GM12878 (cell line): Measurements from ENCODE around the gene DIRAS3. TPM values are rescaled to one million over a fixed set of nuclear protein-coding genes. Genes with fewer than 3 reads are reported as not detected.

Experiments used
- ATAC-seq: fragments of 200-7000 bp; cut with Tn5 transposase; 3 replicates; pipeline ENCODE4 v1.9.1; 2020; ENCODE audit warnings: mild to moderate bottlenecking, moderate library complexity
- BruUV-seq: library from RNA; stranded (reverse); fragments of 400-500 nt; replicated peaks from 2 replicates; lab custom pipeline; 2021; lab: Mats Ljungman, UMichigan
- CTCF ChIA-PET: fragments of 300-600 bp; sonication (Branson Sonifier 250); formaldehyde crosslinking; extraction: SDS; loops from one replicate; lab custom pipeline; 2021; ENCODE audit warnings: inconsistent platforms; lab: Yijun Ruan, JAX
- POLR2A ChIA-PET: fragments of 350-600 bp; formaldehyde crosslinking; extraction: SDS; loops from one replicate; lab custom pipeline; 2021; ENCODE audit warnings: inconsistent platforms; lab: Charles Lee
- RAD21 ChIA-PET: fragments of 300-600 bp; sonication (Branson Sonifier 250); formaldehyde crosslinking; loops from one replicate; lab custom pipeline; 2023; ENCODE audit warnings: antibody characterized with exemption; ENCODE audit not compliant: unreplicated experiment; lab: Charles Lee
- SMC1A ChIA-PET: fragments of 300-600 bp; sonication (Branson Sonifier 250); formaldehyde crosslinking; loops from one replicate; lab custom pipeline; 2023; ENCODE audit not compliant: unreplicated experiment, uncharacterized antibody; lab: Charles Lee
- DNase-seq: peaks from one replicate; pipeline ENCODE4 v3.0.0-alpha.2; 2011; ENCODE audit warnings: low read depth, low spot score
- FAIRE-seq: peaks from 3 replicates; lab custom pipeline; 2011; peaks lifted over from hg19 to GRCh38; lab: Jason Lieb, UNC
- H2AFZ ChIP-seq: 2 replicates; pipeline ENCODE4 v1.6.0; 2011; ENCODE audit warnings: low read depth, low read length, control low read depth; ENCODE audit not compliant: control insufficient read depth
- H3K27ac ChIP-seq: 2 replicates; pipeline ENCODE4 v1.5.1; 2011; ENCODE audit warnings: control low read depth; ENCODE audit not compliant: control insufficient read depth, insufficient read depth
- H3K27me3 ChIP-seq, 2 experiments: replicated peaks in 1 of 2; 2 replicates each; pipeline versions ENCODE4 v1.6.0 to v1.6.1; 2011; ENCODE audit warnings: low read length in 1 of 2; ENCODE audit not compliant: control insufficient read depth in 2 of 2, insufficient read depth in 2 of 2
- H3K36me3 ChIP-seq, 2 experiments: 2 replicates each; pipeline ENCODE4 v1.5.1; 2011; ENCODE audit warnings: low read length in 1 of 2; ENCODE audit not compliant: control insufficient read depth in 2 of 2, insufficient read depth in 2 of 2
- H3K4me1 ChIP-seq: 2 replicates; pipeline ENCODE4 v1.6.1; 2011; ENCODE audit warnings: mild to moderate bottlenecking, low read length, moderate library complexity, mixed read lengths; ENCODE audit not compliant: control insufficient read depth, insufficient read depth
- H3K4me2 ChIP-seq: 2 replicates; pipeline ENCODE4 v1.6.0; 2011; ENCODE audit warnings: control low read depth; ENCODE audit not compliant: control insufficient read depth, insufficient read depth
- H3K4me3 ChIP-seq: fragments of 200-600 bp; sonication (generic); 2 replicates; pipeline ENCODE4 v1.5.1; 2016
- H3K79me2 ChIP-seq: 2 replicates; pipeline ENCODE4 v1.6.0; 2011; ENCODE audit warnings: low read length; ENCODE audit not compliant: control insufficient read depth, insufficient read depth
- H3K9ac ChIP-seq: 2 replicates; pipeline ENCODE4 v1.8.0; 2011; ENCODE audit warnings: low read length, control low read depth, mixed read lengths; ENCODE audit not compliant: control insufficient read depth, insufficient read depth
- H3K9me3 ChIP-seq: replicated peaks from 3 replicates; pipeline ENCODE4 v1.5.1; 2011; ENCODE audit warnings: mild to moderate bottlenecking, low read length; ENCODE audit not compliant: control insufficient read depth, insufficient read depth
- H4K20me1 ChIP-seq: 2 replicates; pipeline ENCODE4 v1.6.0; 2011; ENCODE audit not compliant: control insufficient read depth, insufficient read depth
- BRCA1 ChIP-seq: IDR thresholded peaks from 2 replicates; pipeline ENCODE4 v1.6.1; 2011; ENCODE audit warnings: low read depth, low read length, improper control_type of control experiment
- CREB1 ChIP-seq: IDR thresholded peaks from 2 replicates; pipeline ENCODE4 v1.6.1; 2012; ENCODE audit warnings: low read depth, mild to moderate bottlenecking, inconsistent platforms
- EP300 ChIP-seq, 2 experiments: fragments of 150-350 bp in 1 of 2; IDR thresholded peaks; 2 replicates each; pipeline ENCODE4 v1.6.1; 2011 to 2012; ENCODE audit warnings: low read depth in 2 of 2, low read length in 2 of 2, borderline replicate concordance in 1 of 2, improper control_type of control experiment in 1 of 2, inconsistent platforms in 1 of 2; ENCODE audit not compliant: control insufficient read depth in 1 of 2
- FOXK2 ChIP-seq: fragments of 450-650 bp; IDR thresholded peaks from 2 replicates; pipeline ENCODE4 v1.6.1; 2017; ENCODE audit warnings: mild to moderate bottlenecking, moderate library complexity
- NFYB ChIP-seq: IDR thresholded peaks from 2 replicates; pipeline ENCODE4 v1.6.1; 2011; ENCODE audit warnings: low read depth, mild to moderate bottlenecking, low read length, improper control_type of control experiment, moderate library complexity; ENCODE audit not compliant: insufficient read depth
- SMAD5 ChIP-seq: IDR thresholded peaks from 2 replicates; pipeline ENCODE4 v1.6.1; 2016; ENCODE audit warnings: antibody characterized with exemption, low read depth
- STAT1 ChIP-seq: fragments of 450-650 bp; conservative IDR thresholded peaks from 2 replicates; pipeline ENCODE4 v1.6.1; 2014; ENCODE audit warnings: antibody characterized with exemption, mild to moderate bottlenecking
- WGBS: methylation state at CpG from one replicate; pipeline ENCODE4 v1.1.6; 2016; ENCODE audit warnings: low lambda C conversion rate; ENCODE audit not compliant: insufficient replicate concordance, insufficient coverage; ENCODE audit errors: missing lambda C conversion rate; 5-methylcytosine and 5-hydroxymethylcytosine counted together
- in situ Hi-C: fragments of 300-500 bp; cut with MboI; formaldehyde crosslinking; loops from 9 replicates; pipeline ENCODE4 v1.14.3; 2018; ENCODE audit warnings: mixed read lengths
- intact Hi-C: fragments of 100-400 bp; cut with micrococcal nuclease; formaldehyde crosslinking; loops from one replicate; pipeline ENCODE4 v1.14.2; 2022; ENCODE audit not compliant: unreplicated experiment
- polyA plus RNA-seq, 11 experiments: library from polyadenylated mRNA; depleted of rRNA in 4 of 11; unstranded in 6 of 11; stranded (reverse) in 5 of 11; fragments of >200 nt; fragmentation: Nextera tagmentation in 4 of 11; fragmentation: Illumina TruSeq in 1 of 11; extraction: Ambion mirVana in 4 of 11; extraction: Trizol in 1 of 11; gene quantifications; 1 replicate in 1 of 11; 2 replicates in 10 of 11; pipeline versions ENCODE4 v1.2.1 to v1.2.3, GENCODE V29; 2011 to 2016; ENCODE audit warnings: inconsistent platforms in 2 of 11, missing spikeins in 2 of 11, low read depth in 1 of 11
- total RNA-seq, 4 experiments: library from RNA; depleted of rRNA in 3 of 4; stranded (reverse); fragments of >200 nt in 3 of 4; fragmentation: Illumina TruSeq in 1 of 4; extraction: Trizol in 1 of 4; gene quantifications; 2 replicates each; pipeline versions ENCODE4 v1.2.1 to v1.2.3, GENCODE V29; 2013 to 2021
- TF ChIP-seq, protein P1 (sequence below): fragments of 450-650 bp; IDR thresholded peaks from 2 replicates; pipeline ENCODE4 v1.6.1; 2016; ENCODE audit warnings: mild to moderate bottlenecking

DIRAS3 gene
- total and polyA plus RNA-seq, 10 of the 15 experiments (the other 5 are each of a cell fraction or from before 2014, with no cell fraction given) = not detected

DNA sequence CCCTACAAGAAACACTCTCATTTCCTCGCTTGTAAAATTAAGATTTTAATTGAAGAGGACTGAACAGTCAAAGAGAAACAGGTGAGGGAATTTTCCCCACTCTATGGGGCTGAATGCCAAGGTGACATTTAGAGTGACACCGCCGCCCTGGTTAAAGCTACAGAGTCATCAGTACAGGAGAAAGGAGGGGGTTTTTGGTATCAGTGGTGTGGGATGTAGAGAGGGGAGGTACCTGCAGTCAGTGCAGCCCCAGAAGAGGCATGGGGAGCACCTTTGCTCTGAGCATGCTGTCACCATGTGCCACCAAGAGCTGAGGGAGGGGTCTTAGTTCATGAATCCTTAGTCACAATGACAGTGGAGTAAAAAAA lies 2.8 kb downstream of the DIRAS3 start:
- SMC1A ChIA-PET = no interaction called here
- Histone ChIP-seq H3K4me1 (no peaks in the 10 kb centered on the region), H3K36me3 (no peaks in the 10 kb centered on the region), H2AFZ (no peak overlapping the region), H3K79me2 (no peaks in the 10 kb centered on the region), H3K4me3 (no peak overlapping the region), H3K27ac (no peak overlapping the region), H3K9ac (no peak overlapping the region), H3K9me3 (no peaks in the 10 kb centered on the region), H3K27me3 (peaks cover 0 to 4% of the 10 kb centered on the region in 2 experiments; a peak in 1 of 4 replicates), H4K20me1 (no peaks in the 10 kb centered on the region), H3K4me2 (no peak overlapping the region)
- FAIRE-seq = no peak
- no peak for DNase-seq
- intact Hi-C loops (no loop called here), in situ Hi-C loops (no loop called here)
- POLR2A ChIA-PET = no interaction called here
- RAD21 ChIA-PET = no interaction called here
- CTCF ChIA-PET = no interaction called here
- WGBS = 1% methylated on average over 3 of the region's 3 CpGs
- BruUV-seq = no TSS peak
- ATAC-seq = peak; percentile 41
- TF ChIP-seq NFYB (no peak), STAT1 (no peak)
- TF ChIP-seq, protein P1, sequence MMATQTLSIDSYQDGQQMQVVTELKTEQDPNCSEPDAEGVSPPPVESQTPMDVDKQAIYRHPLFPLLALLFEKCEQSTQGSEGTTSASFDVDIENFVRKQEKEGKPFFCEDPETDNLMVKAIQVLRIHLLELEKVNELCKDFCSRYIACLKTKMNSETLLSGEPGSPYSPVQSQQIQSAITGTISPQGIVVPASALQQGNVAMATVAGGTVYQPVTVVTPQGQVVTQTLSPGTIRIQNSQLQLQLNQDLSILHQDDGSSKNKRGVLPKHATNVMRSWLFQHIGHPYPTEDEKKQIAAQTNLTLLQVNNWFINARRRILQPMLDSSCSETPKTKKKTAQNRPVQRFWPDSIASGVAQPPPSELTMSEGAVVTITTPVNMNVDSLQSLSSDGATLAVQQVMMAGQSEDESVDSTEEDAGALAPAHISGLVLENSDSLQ = peak; percentile 68

DNA sequence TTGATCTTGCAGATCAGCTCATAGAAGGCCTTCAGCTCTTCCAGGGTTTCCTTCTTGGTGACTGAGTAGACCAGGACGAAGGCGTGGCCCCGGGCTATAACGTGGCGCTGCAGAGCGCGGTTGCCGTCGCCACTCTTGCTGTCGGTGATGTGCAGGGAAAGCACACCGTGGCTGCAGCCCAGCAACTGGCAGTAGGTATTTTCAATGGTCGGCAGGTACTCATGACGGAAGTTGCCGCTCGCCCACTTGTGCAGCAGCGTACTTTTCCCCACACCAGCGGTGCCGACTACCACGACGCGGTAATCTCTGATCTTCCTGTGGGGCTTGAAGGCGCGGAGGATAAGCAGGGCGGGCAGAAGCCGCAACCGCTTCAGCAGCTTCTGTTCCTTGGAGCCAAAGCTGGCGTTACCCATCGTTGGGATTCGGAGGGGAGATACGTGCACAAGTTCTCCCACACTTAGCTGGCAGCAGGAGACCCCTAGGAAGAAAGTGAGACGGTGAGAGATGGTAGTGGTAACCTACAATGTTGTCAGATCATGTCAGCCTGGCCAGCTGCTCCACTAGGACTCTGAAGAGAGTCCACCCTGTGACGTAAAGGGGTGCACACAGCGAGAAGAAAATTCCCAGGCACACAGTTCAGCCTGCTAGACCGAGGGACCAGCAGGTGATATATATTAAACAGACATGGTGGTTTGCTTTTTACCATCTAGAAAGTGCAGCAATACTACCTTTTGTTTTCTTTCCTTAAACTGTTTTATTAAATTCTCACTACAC lies 3.4 kb downstream of the DIRAS3 start:
- no peak for ATAC-seq
- TF ChIP-seq CREB1 = no peak
- no peak for TF ChIP-seq BRCA1
- TF ChIP-seq SMAD5 = no peak
- TF ChIP-seq FOXK2 = peak; percentile 39; the same call in 1 of the 2 replicates
- no peak for TF ChIP-seq EP300 (IDR thresholded peaks at IDR 0.05; ENCODE audit: borderline replicate concordance in 1 of 2, control insufficient read depth in 1 of 2, low read depth in 2 of 2, low read length in 2 of 2)
- WGBS = 39% methylated on average over 34 of the region's 34 CpGs

More for the DNA sequence above, 3.4 kb downstream of the DIRAS3 start:
- H4K20me1 ChIP-seq = no peaks in the 10 kb centered on the region
- peaks cover 0 to 4% of the 10 kb centered on the region in 2 experiments; a peak in 1 of 4 replicates for H3K27me3 ChIP-seq
- ChIA-PET CTCF (interaction anchor here (0.6 kb wide), 1 partner anchor 416 kb away, joined by 3 read pairs; no protein-coding TSS in a partner anchor), SMC1A (interaction anchor here (0.6 kb wide), 1 partner anchor 490 kb away, joined by 3 read pairs; no protein-coding TSS in a partner anchor), POLR2A (no interaction called here), RAD21 (no interaction called here)
- in situ Hi-C loops = no loop called here
- H3K9ac ChIP-seq = no peak overlapping the region
- no peak overlapping the region for H3K4me2 ChIP-seq
- H3K27ac ChIP-seq = no peak overlapping the region
- intact Hi-C loops = no loop called here
- H2AFZ ChIP-seq = no peak overlapping the region
- DNase-seq (no peak), FAIRE-seq (no peak)
- no peak overlapping the region for H3K4me3 ChIP-seq
- BruUV-seq = no TSS peak
- no peaks in the 10 kb centered on the region for H3K79me2 ChIP-seq
- H3K9me3 ChIP-seq = no peaks in the 10 kb centered on the region
- H3K36me3 ChIP-seq = no peaks in the 10 kb centered on the region
- H3K4me1 ChIP-seq = no peaks in the 10 kb centered on the region
